GM12878 (cell line): ENCODE data around the gene TNIP3. TPM values are rescaled to one million over a fixed set of nuclear protein-coding genes. Genes with fewer than 3 reads are reported as not detected.

ENCODE experiments used
- ATAC-seq: fragments of 200-7000 bp; cut with Tn5 transposase; 3 replicates; pipeline ENCODE4 v1.9.1; 2020; ENCODE audit warnings: mild to moderate bottlenecking, moderate library complexity
- BruUV-seq: library from RNA; stranded (reverse); fragments of 400-500 nt; replicated peaks from 2 replicates; lab custom pipeline; 2021; lab: Mats Ljungman, UMichigan
- CTCF ChIA-PET: fragments of 300-600 bp; sonication (Branson Sonifier 250); formaldehyde crosslinking; extraction: SDS; loops from one replicate; lab custom pipeline; 2021; ENCODE audit warnings: inconsistent platforms; lab: Yijun Ruan, JAX
- POLR2A ChIA-PET: fragments of 350-600 bp; formaldehyde crosslinking; extraction: SDS; loops from one replicate; lab custom pipeline; 2021; ENCODE audit warnings: inconsistent platforms; lab: Charles Lee
- RAD21 ChIA-PET: fragments of 300-600 bp; sonication (Branson Sonifier 250); formaldehyde crosslinking; loops from one replicate; lab custom pipeline; 2023; ENCODE audit warnings: antibody characterized with exemption; ENCODE audit not compliant: unreplicated experiment; lab: Charles Lee
- SMC1A ChIA-PET: fragments of 300-600 bp; sonication (Branson Sonifier 250); formaldehyde crosslinking; loops from one replicate; lab custom pipeline; 2023; ENCODE audit not compliant: unreplicated experiment, uncharacterized antibody; lab: Charles Lee
- DNase-seq: peaks from one replicate; pipeline ENCODE4 v3.0.0-alpha.2; 2011; ENCODE audit warnings: low read depth, low spot score
- FAIRE-seq: peaks from 3 replicates; lab custom pipeline; 2011; peaks lifted over from hg19 to GRCh38; lab: Jason Lieb, UNC
- H2AFZ ChIP-seq: 2 replicates; pipeline ENCODE4 v1.6.0; 2011; ENCODE audit warnings: low read depth, low read length, control low read depth; ENCODE audit not compliant: control insufficient read depth
- H3K27ac ChIP-seq: 2 replicates; pipeline ENCODE4 v1.5.1; 2011; ENCODE audit warnings: control low read depth; ENCODE audit not compliant: control insufficient read depth, insufficient read depth
- H3K27me3 ChIP-seq, 2 experiments: replicated peaks in 1 of 2; 2 replicates each; pipeline versions ENCODE4 v1.6.0 to v1.6.1; 2011; ENCODE audit warnings: low read length in 1 of 2; ENCODE audit not compliant: control insufficient read depth in 2 of 2, insufficient read depth in 2 of 2
- H3K36me3 ChIP-seq, 2 experiments: 2 replicates each; pipeline ENCODE4 v1.5.1; 2011; ENCODE audit warnings: low read length in 1 of 2; ENCODE audit not compliant: control insufficient read depth in 2 of 2, insufficient read depth in 2 of 2
- H3K4me1 ChIP-seq: 2 replicates; pipeline ENCODE4 v1.6.1; 2011; ENCODE audit warnings: mild to moderate bottlenecking, low read length, moderate library complexity, mixed read lengths; ENCODE audit not compliant: control insufficient read depth, insufficient read depth
- H3K4me2 ChIP-seq: 2 replicates; pipeline ENCODE4 v1.6.0; 2011; ENCODE audit warnings: control low read depth; ENCODE audit not compliant: control insufficient read depth, insufficient read depth
- H3K4me3 ChIP-seq: fragments of 200-600 bp; sonication (generic); 2 replicates; pipeline ENCODE4 v1.5.1; 2016
- H3K79me2 ChIP-seq: 2 replicates; pipeline ENCODE4 v1.6.0; 2011; ENCODE audit warnings: low read length; ENCODE audit not compliant: control insufficient read depth, insufficient read depth
- H3K9ac ChIP-seq: 2 replicates; pipeline ENCODE4 v1.8.0; 2011; ENCODE audit warnings: low read length, control low read depth, mixed read lengths; ENCODE audit not compliant: control insufficient read depth, insufficient read depth
- H3K9me3 ChIP-seq: replicated peaks from 3 replicates; pipeline ENCODE4 v1.5.1; 2011; ENCODE audit warnings: mild to moderate bottlenecking, low read length; ENCODE audit not compliant: control insufficient read depth, insufficient read depth
- H4K20me1 ChIP-seq: 2 replicates; pipeline ENCODE4 v1.6.0; 2011; ENCODE audit not compliant: control insufficient read depth, insufficient read depth
- BRCA1 ChIP-seq: IDR thresholded peaks from 2 replicates; pipeline ENCODE4 v1.6.1; 2011; ENCODE audit warnings: low read depth, low read length, improper control_type of control experiment
- FOS ChIP-seq: IDR thresholded peaks from 3 replicates; pipeline ENCODE4 v1.6.1; 2011; ENCODE audit warnings: borderline replicate concordance; ENCODE audit not compliant: insufficient read length; ENCODE audit errors: extremely low read depth
- LARP7 ChIP-seq: fragments of 450-650 bp; IDR thresholded peaks from 2 replicates; pipeline ENCODE4 v1.6.1; 2017; ENCODE audit warnings: mild to moderate bottlenecking
- MEF2A ChIP-seq: IDR thresholded peaks from 2 replicates; pipeline ENCODE4 v1.6.1; 2011; ENCODE audit warnings: low read depth, mild to moderate bottlenecking, low read length, moderate library complexity; ENCODE audit not compliant: insufficient read depth
- RAD51 ChIP-seq: fragments of 450-650 bp; IDR thresholded peaks from 2 replicates; pipeline ENCODE4 v1.6.1; 2016; ENCODE audit warnings: moderate library complexity, mild to moderate bottlenecking, inconsistent platforms
- SP1 ChIP-seq: IDR thresholded peaks from one replicate; pipeline ENCODE4 v1.6.1; 2011; ENCODE audit warnings: low read depth, low read length
- SREBF2 ChIP-seq: IDR thresholded peaks from 2 replicates; pipeline ENCODE4 v1.6.1; 2012; ENCODE audit warnings: mild to moderate bottlenecking, low read length
- TCF7 ChIP-seq: IDR thresholded peaks from 2 replicates; pipeline ENCODE4 v1.6.1; 2014; ENCODE audit warnings: antibody characterized with exemption, borderline replicate concordance
- ZBTB4 ChIP-seq: fragments of 450-650 bp; formaldehyde crosslinking; IDR thresholded peaks from 2 replicates; pipeline ENCODE4 v1.4.0; 2022; ENCODE audit warnings: mild to moderate bottlenecking, moderate library complexity
- ZSCAN29 ChIP-seq: fragments of 450-650 bp; IDR thresholded peaks from 2 replicates; pipeline ENCODE4 v1.6.1; 2017; ENCODE audit warnings: mild to moderate bottlenecking, moderate library complexity
- in situ Hi-C: fragments of 300-500 bp; cut with MboI; formaldehyde crosslinking; loops from 9 replicates; pipeline ENCODE4 v1.14.3; 2018; ENCODE audit warnings: mixed read lengths
- intact Hi-C: fragments of 100-400 bp; cut with micrococcal nuclease; formaldehyde crosslinking; loops from one replicate; pipeline ENCODE4 v1.14.2; 2022; ENCODE audit not compliant: unreplicated experiment
- polyA plus RNA-seq, 11 experiments: library from polyadenylated mRNA; depleted of rRNA in 4 of 11; unstranded in 6 of 11; stranded (reverse) in 5 of 11; fragments of >200 nt; fragmentation: Nextera tagmentation in 4 of 11; fragmentation: Illumina TruSeq in 1 of 11; extraction: Ambion mirVana in 4 of 11; extraction: Trizol in 1 of 11; gene quantifications; 1 replicate in 1 of 11; 2 replicates in 10 of 11; pipeline versions ENCODE4 v1.2.1 to v1.2.3, GENCODE V29; 2011 to 2016; ENCODE audit warnings: inconsistent platforms in 2 of 11, missing spikeins in 2 of 11, low read depth in 1 of 11
- total RNA-seq, 4 experiments: library from RNA; depleted of rRNA in 3 of 4; stranded (reverse); fragments of >200 nt in 3 of 4; fragmentation: Illumina TruSeq in 1 of 4; extraction: Trizol in 1 of 4; gene quantifications; 2 replicates each; pipeline versions ENCODE4 v1.2.1 to v1.2.3, GENCODE V29; 2013 to 2021
- TF ChIP-seq, protein P1 (sequence below): fragments of 450-650 bp; IDR thresholded peaks from 2 replicates; pipeline ENCODE4 v1.6.1; 2016; ENCODE audit warnings: mild to moderate bottlenecking
- TF ChIP-seq, protein P2 (sequence below): fragments of 450-650 bp; IDR thresholded peaks from 2 replicates; pipeline ENCODE4 v1.6.1; 2017; ENCODE audit warnings: borderline replicate concordance

The TNIP3 gene
- total and polyA plus RNA-seq, 10 of the 15 experiments (the other 5 are each of a cell fraction or from before 2014, with no cell fraction given), result 0.21 to 1.4 (median 0.67) TPM

DNA sequence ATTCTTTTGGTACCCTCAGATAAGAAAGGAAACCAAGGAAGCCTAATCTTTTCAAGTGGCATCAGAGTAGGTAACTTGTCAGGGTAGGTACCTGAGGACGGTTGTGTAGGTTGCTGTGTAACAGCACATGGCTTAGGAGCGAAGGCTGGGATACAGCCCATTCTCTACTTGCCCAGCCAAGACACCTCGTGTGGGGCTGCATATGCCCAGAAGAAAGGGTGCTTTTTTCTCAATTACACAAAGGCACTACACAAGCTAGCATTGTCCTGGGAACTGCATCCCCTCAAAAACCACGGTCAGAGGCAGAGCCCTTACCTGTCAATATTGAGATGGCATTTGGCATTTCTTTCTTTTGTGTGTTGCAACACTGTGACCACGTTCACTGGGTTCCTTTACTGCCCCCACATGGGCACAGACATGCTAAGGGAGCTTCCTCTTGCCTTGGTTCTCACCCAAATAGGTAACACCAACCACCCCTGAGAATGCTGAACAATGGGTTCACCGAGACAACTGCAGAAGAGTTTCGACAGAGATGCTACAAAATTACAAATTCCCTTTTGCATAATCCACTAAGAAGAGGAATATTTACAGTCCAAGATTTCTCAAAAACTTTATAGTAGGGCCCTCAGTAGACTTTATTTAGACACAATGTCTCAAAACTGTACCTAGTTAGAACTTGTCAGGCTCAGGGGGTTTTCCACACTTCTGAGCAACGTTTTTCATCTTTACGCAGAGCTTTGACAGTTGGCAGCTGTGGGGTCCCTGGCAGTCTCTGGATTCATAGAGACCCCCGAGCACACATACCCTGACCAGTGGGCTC, 35.8 kb upstream of the TNIP3 start (continued):
- TF ChIP-seq SREBF2, result no peak
- TF ChIP-seq MEF2A, result peak; percentile 92
- no peak for TF ChIP-seq SP1
- no peak for TF ChIP-seq BRCA1
- TF ChIP-seq, protein P1, sequence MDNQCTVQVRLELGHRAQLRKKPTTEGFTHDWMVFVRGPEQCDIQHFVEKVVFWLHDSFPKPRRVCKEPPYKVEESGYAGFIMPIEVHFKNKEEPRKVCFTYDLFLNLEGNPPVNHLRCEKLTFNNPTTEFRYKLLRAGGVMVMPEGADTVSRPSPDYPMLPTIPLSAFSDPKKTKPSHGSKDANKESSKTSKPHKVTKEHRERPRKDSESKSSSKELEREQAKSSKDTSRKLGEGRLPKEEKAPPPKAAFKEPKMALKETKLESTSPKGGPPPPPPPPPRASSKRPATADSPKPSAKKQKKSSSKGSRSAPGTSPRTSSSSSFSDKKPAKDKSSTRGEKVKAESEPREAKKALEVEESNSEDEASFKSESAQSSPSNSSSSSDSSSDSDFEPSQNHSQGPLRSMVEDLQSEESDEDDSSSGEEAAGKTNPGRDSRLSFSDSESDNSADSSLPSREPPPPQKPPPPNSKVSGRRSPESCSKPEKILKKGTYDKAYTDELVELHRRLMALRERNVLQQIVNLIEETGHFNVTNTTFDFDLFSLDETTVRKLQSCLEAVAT, result no peak

DNA sequence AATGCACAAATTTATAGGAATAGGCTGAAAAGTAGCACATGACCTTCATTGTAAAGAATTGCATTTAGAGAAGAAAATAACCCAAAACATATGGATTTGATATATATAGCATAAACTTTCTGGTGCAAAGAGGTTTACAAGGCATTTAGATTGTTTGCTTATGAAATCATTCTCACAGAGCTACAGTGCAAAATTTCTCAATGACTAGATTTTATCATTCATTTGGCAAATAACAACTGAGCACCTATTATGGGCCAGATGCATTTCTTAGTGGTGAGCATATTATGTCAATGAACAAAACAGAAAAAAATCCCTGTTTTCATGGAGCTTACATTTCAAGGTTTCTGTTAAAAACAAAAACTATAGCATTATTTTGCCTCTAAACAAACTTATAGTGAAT, 34.1 kb upstream of the TNIP3 start:
- POLR2A ChIA-PET, result interaction anchor here (0.6 kb wide), 1 partner anchor 1130 kb away, joined by 3 read pairs; no protein-coding TSS in a partner anchor
- no peaks in the 10 kb centered on the region for H3K79me2 ChIP-seq
- no peaks in the 10 kb centered on the region for H4K20me1 ChIP-seq
- BruUV-seq, result no TSS peak
- no peak overlapping the region for H3K27ac ChIP-seq
- H3K36me3 ChIP-seq, result no peaks in the 10 kb centered on the region
- FAIRE-seq, result no peak
- H3K4me2 ChIP-seq, result no peak overlapping the region
- RAD21 ChIA-PET, result interaction anchor here (1.1 to 3.4 kb wide), 4 partner anchors 50 to 109 kb away, joined by 3 to 19 read pairs (median 7); no protein-coding TSS in a partner anchor
- TF ChIP-seq TCF7, result no peak
- no peak for TF ChIP-seq LARP7
- TF ChIP-seq RAD51, result no peak
- no peak for TF ChIP-seq FOS
- no peak for TF ChIP-seq ZSCAN29
- TF ChIP-seq, protein P2, sequence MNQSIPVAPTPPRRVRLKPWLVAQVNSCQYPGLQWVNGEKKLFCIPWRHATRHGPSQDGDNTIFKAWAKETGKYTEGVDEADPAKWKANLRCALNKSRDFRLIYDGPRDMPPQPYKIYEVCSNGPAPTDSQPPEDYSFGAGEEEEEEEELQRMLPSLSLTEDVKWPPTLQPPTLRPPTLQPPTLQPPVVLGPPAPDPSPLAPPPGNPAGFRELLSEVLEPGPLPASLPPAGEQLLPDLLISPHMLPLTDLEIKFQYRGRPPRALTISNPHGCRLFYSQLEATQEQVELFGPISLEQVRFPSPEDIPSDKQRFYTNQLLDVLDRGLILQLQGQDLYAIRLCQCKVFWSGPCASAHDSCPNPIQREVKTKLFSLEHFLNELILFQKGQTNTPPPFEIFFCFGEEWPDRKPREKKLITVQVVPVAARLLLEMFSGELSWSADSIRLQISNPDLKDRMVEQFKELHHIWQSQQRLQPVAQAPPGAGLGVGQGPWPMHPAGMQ, result no peak
- TF ChIP-seq ZBTB4 (CRISPR knock-in tag), result no peak
- SMC1A ChIA-PET, result interaction anchor here (0.7 to 5.8 kb wide), 5 partner anchors 14 to 110 kb away, joined by 3 to 49 read pairs (median 4); no protein-coding TSS in a partner anchor
- DNase-seq, result no peak
- no peak overlapping the region for H2AFZ ChIP-seq
- no peaks in the 10 kb centered on the region for H3K9me3 ChIP-seq
- no peak overlapping the region for H3K4me3 ChIP-seq
- in situ Hi-C loops, result no loop called here
- H3K27me3 ChIP-seq, result no peaks in the 10 kb centered on the region
- H3K4me1 ChIP-seq, result peaks cover 20% of the 10 kb centered on the region
- intact Hi-C loops, result no loop called here
- no peak for ATAC-seq
- CTCF ChIA-PET, result interaction anchor here (0.6 to 6.0 kb wide), 8 partner anchors 9 to 1469 kb away, joined by 3 to 64 read pairs (median 3); no protein-coding TSS in a partner anchor
- no peak overlapping the region for H3K9ac ChIP-seq
